PC-9 (cell line): Measurements from ENCODE around the gene SELENOW.

Experiments
- CTCF ChIP-seq: fragments of 200-600 bp; sonication (generic); conservative IDR thresholded peaks from 2 replicates; pipeline ENCODE4 v1.6.1; 2017; ENCODE audit warnings: mixed run types, antibody characterized with exemption, mild to moderate bottlenecking, moderate library complexity
- EZH2 ChIP-seq: fragments of 200-600 bp; sonication (generic); IDR thresholded peaks from 2 replicates; pipeline ENCODE4 v1.8.0; 2017; ENCODE audit warnings: antibody characterized with exemption, low read depth

DNA sequence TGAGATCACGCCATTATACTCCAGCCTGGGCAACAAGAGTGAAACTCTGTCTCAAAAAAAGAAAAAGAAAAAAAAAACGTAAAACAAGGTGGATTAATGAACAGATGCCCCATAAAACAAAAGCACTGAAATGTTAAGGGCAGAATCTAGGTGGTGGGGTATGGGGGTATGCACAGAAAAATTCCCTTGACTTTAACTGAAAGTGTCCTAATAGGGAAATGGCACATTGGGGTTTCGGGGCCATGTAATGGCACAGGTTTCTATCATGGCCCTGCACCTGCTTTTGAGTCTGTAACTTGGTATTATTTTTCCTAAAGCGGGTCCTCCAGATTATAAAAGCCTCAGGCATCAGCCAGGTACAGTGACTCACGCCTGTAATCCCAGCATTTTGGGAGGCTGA lies 16.9 kb upstream of the SELENOW start:
- TF ChIP-seq CTCF, result no peak
- TF ChIP-seq EZH2, result no peak
